AG08396 (cell line): ENCODE measurements around the gene ZMYND15.
A peak's percentile ranks its signal among the peaks of the same experiment; 100 is the strongest.

Experiments used
- DNase-seq: peaks from one replicate; pipeline ENCODE4 v3.0.0; 2012; ENCODE audit warnings: low spot score, mixed read lengths

The ZMYND15 gene

DNA sequence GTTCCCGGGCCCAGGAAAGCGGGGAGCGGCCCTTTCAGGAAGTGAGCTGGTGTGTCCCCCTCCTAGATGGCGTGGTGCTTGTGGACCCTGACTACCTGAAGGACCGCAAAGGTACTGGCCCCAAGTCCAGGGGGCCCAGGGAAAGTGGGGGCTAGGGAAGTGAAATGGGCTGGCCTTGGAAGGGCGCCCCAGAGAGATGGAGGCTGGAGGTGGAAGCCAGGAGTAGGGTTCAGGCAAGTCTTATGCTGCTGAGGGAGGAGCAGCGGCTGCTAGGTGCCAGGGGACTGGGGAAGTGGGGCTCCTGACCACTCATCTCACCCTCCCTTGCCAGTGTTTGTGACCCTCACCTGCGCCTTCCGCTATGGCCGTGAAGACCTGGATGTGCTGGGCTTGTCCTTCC lies 23.6 kb upstream of the ZMYND15 start:
- DNase-seq: no peak

DNA sequence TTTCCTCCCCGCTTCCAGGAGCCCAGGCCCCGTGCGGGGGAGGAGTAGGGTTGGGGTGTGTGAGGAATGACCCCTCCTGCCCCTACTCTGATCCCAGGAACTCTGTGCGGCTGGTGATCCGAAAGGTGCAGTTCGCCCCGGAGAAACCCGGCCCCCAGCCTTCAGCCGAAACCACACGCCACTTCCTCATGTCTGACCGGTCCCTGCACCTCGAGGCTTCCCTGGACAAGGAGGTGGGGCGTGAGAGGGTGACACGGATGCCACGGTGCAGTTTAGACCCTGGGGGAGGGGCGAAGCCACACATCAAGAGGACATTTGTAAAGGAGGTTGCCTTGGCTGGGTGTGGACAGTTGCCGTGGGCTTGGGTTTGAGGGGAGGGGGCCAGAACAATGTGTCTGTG lies 21.8 kb upstream of the ZMYND15 start:
- DNase-seq: no peak

DNA sequence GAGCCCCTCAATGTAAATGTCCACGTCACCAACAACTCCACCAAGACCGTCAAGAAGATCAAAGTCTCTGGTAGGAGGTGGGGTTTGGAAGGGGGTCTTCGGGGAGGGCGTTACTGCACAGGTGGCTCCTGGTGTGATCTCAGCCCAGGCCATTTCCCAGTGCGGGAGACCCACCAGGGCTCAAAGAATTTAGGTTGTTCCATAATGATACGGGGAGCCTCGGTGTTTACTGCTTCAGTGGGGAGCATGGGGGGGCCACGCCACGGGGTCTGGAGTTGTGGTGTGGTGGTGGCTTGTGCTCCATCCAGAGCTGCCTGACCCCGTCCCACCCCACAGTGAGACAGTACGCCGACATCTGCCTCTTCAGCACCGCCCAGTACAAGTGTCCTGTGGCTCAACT lies 21.4 kb upstream of the ZMYND15 start:
- DNase-seq: no peak

DNA sequence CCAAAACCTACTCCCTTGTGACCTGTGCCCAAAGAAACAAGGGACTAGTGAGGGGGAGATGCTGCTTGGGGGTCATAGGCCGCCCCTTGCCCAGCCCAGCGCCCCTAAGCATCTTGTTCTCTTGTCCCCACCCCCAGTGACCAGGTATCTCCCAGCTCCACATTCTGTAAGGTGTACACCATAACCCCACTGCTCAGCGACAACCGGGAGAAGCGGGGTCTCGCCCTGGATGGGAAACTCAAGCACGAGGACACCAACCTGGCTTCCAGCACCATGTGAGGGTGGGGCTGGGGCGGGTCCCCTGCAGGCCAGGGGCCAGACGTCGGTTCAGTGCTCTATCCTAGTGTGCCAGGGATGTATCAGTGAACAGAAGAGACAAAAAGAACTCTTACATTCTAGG lies 20.5 kb upstream of the ZMYND15 start:
- no peak for DNase-seq

DNA sequence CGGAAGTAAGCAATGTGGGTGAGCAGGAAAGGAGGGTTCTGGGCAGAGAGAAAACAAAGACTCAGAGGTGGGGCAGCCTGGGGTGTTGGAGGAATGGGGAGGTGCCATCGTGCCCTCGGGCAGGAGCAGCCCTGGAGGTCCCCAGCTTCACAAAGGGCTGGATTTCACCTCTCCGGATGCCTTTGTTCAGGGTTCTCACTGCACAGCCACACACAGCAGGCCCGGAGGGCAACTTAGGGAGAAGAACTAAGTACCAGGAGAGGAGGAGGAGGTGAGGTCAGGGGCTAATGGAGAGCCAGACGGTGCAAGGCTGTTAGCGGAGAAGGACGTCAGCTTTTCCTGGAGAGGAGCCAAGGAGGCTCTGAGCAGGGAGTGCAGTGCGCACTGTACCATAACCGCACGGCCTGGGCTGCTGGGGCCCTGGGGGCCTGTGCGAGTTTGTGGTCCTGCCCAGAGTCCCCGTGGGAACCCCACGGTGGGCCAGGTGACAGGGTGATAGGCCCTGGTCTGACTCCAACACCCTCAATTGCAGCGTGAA lies 19.9 kb upstream of the ZMYND15 start:
- no peak for DNase-seq

DNA sequence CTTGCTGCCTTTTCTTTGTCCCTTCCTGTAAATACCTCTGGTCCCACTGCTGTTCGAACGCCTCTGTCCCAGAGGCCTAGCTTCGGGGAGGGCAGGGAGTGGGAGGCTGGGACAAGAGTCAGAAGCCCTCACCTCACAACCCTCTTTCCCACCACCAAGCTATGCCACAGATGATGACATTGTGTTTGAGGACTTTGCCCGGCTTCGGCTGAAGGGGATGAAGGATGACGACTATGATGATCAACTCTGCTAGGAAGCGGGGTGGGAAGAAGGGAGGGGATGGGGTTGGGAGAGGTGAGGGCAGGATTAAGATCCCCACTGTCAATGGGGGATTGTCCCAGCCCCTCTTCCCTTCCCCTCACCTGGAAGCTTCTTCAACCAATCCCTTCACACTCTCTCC lies 18.8 kb upstream of the ZMYND15 start:
- DNase-seq: no peak

DNA sequence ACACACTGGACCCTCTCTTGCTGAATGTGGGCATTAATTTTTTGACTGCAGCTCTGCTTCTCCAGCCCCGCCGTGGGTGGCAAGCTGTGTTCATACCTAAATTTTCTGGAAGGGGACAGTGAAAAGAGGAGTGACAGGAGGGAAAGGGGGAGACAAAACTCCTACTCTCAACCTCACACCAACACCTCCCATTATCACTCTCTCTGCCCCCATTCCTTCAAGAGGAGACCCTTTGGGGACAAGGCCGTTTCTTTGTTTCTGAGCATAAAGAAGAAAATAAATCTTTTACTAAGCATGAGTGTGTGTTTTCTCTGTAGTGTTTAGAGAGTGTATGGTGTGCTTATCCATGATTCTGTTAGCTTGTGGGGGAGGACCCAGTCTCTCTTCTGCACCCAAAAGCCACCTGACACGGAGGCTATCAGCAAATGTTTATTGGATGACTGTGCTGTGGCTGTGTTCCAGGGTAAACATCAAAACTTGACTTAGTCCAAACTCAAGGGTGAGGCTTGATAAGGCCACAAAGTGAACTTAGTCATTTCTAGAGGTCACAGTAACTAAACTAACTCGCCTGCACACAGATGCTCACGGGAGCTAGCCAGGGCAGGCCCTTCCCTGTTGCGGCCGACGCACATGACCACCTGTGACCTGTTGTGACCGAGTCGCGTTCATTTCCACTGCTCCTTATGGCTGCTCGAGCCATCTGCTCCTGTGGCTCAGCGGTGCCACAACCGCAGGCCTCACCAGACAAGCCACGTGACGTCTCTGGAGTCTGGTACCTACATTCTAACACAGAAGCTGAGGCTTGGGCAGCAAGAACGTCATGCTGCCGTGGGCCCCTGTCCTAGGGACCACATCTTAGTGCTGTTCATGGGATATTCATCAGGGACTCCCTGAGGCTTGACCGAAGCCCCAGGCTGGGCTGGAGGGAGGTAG lies 18.2 kb upstream of the ZMYND15 start:
- peak; percentile 46 for DNase-seq

DNA sequence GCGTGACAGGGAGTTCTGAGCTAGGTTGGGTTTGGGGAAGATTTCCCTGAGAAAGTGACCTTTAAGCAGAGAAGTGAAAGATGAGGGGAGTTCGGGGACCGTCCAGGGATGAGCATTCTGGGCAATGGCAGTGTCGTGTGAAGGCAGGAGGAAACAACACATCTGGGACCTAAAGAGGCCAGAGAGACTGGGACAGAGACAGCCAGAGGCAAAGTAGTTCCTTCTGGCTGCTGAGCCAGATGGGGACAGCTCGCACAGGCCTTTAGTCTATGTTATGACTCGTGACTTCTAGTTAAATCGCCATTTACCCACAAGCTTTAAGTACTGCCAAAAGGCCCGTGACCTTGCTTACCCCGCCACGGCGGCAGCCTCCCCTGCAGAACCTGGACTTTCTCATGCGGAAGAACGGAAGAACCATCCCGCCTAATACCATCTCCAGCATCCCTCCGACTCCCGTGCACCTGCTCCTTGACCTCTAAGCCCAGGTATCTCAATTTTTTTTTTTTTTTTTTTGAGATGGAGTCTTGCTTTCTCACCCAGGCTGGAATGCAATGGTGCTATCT lies 16.9 kb upstream of the ZMYND15 start:
- DNase-seq: no peak

DNA sequence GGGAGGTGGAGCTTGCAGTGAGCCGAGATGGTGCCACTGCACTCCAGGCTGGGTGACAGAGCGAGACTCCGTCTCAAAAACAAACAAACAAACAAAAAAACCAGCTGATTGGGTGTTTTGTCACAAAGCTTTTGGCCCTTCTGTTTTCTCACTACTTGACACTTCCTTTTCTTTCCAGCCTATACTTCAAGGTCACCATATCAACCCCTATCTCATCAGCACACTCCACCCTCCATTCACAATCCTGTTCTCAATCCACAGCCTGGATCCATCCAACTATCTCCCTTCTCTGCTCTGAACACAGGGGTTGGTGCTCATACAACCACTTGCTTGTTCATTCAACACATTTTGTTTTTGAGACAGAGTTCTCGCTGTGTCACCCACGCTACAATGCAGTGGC lies 15.0 kb upstream of the ZMYND15 start:
- DNase-seq: no peak

DNA sequence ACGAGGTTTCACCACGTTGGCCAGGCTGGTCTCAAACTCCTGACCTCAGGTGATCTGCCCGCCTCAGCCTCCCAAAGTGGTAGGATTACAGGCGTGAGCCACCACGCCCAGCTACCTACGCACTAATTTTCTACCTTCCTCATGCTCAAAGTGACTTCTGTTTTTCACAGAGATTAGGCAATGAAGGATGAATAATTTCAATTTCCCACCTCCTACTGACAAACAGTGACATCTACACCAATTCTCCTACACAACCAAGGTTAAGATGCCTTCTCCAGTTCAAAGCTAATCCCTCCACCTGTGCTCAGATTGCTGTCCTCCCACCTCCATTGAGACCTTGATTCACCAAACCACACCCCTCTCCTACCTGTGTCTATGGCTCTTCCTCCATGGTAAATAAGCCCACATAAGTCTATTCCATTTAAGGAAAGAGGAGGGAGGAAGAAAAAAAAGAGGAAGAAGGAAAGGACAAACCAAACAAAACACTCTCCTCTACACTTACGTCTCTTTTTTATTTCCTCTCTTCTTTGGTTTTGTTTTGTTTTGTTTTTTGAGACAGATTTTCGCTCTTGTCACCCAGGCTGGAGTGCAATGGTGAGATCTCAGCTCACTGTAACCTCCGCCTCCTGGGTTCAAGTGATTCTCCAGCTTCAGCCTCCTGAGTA lies 13.9 kb upstream of the ZMYND15 start:
- DNase-seq: no peak

DNA sequence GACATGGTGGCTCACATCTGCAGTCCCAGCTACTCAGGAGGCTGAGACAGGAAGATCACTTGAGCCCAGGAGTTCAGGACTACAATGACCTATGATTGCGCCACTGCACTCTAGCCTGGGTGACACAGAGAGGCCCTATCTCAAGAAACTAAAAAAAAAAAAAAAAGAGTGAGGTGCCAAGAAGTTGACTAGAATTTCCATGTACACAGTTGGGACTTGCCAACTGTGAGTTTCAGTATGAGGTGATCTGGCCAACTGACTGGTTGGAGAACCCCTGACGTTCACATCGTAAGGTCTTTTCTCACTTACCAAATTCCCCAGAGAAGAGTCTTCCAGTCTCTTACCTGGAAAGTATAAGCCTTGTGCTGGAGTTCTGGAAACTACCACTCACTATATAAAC lies 11.5 kb upstream of the ZMYND15 start:
- DNase-seq: no peak

DNA sequence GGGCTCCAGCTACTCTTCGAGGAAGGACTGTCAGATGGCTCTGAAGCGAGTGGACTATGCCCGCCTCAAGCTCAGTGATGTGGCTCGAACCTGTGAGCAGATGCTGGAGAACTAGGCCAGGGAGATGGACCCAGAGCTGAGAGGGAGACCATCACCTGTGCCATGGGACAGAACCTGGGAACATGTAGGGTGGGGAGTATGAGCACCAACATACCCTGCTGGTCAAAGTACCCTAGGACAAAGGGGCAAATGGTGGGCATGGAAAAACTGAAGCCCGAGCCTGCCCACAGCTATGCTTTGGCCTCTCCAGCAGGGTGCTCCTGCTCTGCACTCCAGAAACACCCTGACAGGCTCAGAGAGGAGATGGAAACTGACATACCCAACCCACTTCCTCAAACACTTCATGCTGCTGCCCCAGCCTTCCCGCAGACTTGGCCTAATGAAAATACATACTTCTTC lies 6.5 kb upstream of the ZMYND15 start:
- no peak for DNase-seq

DNA sequence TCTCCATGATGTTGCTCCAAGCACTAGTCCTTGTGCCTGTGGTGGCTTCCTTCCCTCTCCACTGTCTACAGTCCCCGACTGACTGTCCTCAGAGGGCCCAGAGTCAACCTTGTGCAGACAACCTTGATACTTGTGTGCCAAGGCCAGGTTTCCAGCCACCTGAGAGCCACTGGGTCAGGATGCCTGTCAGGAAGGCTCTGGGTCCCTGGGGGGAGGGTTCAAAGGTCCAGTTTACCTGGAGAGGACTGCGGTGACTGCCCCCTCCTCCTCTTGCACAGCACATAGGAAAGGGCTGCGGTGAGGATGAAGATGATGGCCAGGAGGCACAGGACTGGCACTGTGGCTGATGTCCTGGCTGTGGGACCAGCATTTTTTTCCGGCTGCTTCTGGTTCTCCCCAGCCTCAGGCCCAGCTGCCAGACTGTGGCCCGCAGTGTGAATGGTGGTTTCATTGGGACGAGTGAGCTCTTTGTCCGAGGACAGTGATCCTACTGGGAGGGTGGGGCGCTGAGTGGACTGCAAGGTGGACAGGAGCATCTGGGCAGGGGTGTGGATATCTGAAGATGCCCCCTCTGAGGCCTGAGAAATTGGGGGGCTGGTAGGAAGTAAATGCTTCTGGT lies 4.7 kb upstream of the ZMYND15 start:
- no peak for DNase-seq

DNA sequence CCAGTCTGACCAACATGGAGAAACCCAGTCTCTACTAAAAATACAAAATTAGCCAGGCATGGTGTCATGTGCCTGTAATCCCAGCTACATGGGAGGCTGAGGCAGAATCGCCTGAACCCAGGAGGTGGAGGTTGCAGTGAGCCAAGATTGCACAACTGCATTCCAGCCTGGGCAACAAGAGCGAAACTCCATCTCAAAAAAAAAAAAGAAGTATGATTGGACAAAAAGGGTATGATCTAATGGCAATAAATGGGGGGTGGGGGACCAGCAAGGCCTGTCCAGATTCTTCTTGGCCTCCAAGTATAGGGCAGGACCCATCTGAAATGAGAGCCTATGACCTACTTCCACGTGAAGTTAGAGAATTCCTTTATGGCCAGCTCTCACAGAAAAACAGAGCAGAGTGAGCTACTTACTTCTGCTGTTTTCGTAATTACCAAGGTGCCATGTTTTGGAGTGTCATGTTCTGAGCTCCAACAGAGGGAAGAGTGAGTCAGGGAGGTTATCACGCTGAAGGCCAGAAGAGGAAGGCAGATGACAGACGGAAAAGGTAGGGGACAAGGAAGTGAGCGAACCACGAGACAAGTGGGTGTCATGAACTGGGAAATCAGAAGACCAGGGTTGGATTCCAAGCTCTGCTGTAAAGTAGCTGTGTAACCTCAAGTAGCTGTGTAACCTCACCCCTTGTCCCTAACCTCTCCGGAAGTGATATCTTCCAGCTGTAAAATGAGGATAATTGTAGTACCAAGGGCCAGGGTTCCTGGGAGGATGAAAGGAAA lies 3.6 kb upstream of the ZMYND15 start:
- no peak for DNase-seq

DNA sequence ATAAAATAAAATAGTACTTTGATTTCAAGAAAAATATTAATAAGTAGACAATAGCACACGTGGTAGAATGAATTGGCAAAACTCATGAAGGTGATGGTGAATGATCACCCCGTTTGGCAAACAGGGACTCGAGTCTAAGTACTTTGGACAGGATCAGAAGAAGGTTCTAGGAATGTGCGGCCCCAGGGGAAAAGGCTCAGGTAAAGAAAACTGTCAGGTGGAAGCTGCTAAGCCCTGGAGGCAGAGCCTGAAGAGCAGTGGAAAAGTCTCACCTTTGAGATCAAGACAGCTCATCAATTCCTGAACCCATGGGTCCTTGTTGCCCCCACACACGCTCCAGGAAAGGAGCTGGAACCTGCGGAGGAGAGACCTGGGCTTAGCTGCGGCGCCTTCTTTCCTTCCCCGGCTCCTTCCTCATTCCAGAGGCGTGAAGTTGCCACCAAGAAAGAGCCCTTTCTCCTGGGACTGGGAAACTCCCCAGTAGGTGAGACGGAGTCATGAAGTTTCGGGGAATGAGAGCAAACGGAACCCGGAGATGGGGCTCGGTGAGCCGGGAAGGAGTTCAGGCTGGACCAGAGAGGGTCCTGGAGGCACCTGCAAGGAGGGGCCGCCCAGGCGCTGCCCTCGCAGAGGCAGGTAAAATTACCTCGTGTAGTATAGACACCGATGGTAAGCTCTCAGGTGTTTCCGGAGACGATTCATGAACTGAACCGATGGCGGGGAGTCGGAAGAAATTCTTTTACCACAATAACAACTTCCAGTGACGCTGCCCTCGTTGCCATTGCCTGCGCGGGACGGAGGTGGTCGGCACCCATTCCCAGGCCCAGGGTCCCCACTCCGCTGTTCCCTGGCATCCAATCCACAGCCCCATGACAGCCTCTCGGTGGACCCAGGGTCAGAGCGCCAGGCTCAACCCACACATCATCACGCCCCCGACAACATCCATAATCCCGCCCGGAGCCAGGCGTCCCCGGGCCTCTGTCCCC lies 1.2 kb upstream of the ZMYND15 start:
- DNase-seq: no peak

DNA sequence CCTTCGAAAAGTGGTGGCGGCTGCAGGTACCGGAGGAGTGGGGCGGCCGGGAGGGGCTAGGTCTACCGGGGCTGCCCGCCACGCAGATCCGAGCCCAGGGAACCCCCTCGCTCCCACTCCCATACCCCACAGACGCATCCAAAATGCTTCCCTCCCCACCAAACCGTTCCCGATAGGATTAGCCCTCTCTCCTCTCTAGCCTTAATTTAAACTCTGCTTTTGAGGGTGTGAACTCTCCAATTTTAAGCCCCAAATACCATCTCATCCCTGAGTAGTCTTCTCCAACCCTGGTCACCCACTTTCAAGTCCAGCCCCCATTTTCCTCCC lies 355 bp downstream of the ZMYND15 start:
- no peak for DNase-seq

DNA sequence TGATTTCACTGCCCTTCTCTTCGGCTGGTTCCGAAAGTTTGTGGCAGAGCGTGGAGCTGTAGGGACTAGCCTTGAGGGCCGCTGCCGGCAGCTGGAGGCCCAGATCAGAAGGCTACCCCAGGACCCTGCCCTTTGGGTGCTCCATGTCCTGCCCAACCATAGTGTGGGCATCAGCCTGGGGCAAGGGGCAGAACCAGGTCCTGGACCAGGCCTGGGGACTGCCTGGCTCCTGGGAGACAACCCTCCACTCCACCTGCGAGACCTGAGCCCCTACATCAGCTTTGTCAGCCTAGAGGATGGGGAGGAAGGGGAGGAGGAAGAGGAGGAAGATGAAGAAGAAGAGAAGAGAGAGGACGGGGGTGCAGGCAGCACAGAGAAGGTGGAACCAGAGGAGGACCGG lies 951 bp downstream of the ZMYND15 start:
- DNase-seq: no peak

DNA sequence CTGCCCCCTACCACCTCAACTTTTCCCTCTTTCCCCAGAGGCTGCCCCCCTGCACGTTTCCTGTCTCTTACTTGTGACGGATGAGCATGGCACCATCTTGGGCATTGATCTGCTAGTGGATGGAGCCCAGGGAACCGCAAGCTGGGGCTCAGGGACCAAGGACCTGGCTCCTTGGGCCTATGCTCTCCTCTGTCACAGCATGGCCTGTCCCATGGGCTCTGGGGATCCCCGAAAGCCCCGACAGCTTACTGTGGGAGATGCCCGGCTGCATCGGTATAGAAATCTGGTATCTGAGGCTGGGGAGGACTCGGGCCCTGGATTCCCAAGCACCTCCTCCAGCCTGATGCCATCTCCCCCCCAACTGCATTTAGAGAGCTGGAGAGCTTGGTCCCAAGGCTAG lies 1.9 kb downstream of the ZMYND15 start:
- DNase-seq: no peak

DNA sequence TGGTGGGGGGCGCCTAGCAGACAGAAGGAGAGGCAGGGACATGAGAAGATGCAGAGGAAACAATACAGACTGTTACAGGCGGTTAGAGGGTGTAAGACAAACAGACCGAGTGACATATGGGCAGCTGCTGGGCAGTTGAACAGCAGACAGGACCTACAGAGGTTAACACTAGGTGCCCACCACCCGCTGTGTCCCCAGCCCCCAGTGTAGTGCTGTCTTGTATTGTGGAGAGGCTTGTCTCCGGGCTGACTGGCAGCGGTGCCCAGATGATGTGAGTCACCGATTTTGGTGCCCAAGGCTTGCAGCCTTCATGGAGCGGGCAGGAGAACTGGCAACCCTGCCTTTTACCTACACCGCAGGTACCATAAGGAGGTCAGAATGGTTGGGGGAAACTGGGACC lies 2.5 kb downstream of the ZMYND15 start:
- DNase-seq: no peak

DNA sequence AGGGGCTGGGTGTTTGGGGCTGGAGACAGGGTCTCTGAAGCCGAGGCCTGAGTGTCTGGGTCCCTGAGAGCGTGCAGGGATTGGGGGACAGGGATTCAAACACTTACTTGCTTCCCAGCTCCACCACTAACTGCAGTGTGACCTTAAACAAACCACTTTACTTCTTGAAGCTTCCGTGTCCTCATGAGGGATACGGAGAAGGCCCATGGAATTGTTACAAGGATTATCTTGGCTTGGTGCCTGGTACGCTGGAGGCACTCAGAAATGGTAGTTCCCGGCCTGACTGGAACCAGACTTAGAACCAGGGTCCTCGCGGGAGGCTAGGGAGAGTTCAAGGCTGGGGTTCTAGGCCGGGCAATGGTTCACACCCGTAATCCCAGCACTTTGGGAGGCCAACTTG lies 3.0 kb downstream of the ZMYND15 start:
- no peak for DNase-seq

DNA sequence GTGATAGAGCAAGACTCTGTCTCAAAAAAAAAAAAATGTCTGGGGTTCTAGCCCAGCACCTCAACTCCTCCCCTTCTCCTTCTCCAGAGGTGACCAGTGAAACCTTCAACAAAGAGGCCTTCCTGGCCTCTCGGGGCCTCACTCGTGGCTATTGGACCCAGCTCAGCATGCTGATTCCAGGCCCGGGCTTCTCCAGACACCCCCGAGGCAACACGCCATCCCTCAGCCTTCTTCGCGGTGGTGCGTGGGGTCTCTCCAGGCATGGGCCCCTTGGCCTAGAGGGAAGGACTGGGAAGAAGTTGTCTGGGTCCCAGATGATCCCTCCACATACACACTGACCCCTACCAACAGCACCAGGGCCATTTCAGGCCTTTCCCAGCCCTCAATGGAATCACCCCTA lies 3.6 kb downstream of the ZMYND15 start:
- DNase-seq: no peak
